HG03060 (cell line): ENCODE measurements around the gene SEC31A.

Experiments used
- ATAC-seq: cut with Tn5 transposase; IDR thresholded peaks from one replicate; pipeline ENCODE4 v1.9.1; 2021; ENCODE audit warnings: low read depth, moderate number of reproducible peaks; ENCODE audit not compliant: unreplicated experiment

The SEC31A gene

DNA sequence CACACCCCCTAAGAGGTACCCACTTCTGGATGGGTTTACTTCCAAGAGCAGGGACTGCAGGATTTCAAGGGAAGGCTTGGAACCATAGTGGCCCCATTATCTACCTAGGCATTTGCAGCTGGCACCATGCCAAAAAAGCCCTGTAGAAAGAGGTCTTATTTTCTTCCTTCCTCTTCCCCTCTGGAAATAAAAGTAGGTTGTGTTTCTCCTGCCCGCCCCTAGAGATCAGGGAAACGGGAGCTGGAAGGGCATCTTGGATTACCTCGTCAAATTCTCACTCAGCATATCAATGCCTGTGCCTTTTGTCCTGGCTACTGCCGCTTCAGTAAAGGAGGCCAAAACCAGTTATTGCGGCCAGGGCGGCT lies 93.9 kb downstream of the SEC31A start:
- ATAC-seq: no peak

DNA sequence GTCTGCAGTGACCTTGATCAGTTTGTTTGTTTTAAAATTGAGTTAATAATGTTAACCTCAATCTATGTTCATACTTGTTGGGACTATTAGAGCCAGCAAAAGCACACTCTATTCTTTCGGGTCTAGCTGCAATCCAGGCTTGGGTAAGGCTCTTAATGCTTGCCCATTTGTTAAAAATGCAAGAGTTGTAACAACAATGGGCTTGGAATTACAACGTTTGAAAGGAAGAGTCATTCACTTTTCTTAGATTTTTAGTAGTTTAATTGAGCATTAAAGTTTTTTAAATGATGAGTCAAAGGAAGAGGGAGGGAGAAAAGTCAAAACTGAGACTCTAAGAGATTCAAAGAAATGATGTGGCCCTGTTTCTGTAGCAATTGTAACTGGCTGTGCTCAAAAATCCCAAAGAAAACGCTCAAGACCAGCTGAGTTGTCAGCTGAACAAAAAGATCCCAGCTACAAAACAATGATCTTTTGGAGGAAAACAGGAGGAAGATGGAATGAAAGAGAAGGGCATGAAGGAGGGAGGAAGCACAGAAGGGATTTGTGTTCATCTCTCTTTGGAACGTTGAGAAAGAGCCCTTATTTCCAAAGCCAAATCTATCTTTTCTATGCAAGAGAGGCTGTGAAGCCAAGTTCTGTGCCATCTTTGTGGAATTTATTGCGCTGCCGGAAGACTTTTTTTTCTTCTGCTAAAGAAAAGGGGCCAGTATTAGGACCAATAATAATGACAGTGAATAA lies 97.9 kb downstream of the SEC31A start:
- no peak for ATAC-seq

DNA sequence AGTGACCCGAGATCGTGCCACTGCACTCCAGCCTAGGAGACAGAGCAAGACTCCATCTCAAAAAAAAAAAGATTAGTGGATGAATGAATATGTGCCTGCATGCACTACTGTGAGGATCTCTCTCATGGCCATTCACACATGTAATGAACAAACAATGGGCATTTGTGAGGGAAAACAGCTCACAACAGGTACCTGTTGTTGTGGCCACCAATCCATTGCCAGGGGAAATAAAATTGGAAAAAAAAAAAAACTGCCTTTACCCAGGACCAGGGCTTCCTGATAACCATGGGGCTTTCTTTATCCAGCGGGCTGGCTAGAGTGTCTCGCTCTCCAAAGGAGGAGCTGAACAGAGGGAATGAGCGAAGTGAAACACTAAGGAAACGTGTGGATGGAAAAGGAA lies 99.8 kb downstream of the SEC31A start:
- no peak for ATAC-seq

DNA sequence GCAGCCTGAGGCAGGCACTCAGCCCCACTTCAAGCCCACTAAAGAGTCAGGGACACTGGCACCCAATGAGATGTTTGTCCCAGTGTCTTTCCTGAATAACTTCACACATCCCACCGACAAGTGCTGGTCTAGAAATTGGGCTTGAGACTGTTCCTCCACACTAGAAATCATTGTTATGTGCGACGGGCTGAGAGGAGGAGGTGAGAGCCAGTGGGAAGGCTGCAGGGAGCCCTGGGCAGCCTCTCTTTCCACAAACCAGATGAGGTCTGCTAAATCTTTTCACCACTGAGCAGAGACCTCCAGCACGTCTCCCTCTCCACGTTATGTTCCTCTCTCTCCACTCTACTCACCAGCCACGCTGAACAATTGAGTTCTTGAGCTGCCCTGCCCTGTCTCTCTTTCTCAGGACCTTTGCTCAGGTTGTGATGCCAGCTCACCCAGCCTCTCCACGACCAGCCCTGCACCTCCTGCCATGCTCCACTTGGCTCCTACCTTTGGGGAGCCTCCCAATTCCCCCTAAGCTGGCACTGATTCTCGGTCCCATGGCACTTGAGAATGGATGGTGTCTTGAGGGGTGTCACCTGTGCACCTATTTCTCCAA lies 100.8 kb downstream of the SEC31A start:
- no peak for ATAC-seq

DNA sequence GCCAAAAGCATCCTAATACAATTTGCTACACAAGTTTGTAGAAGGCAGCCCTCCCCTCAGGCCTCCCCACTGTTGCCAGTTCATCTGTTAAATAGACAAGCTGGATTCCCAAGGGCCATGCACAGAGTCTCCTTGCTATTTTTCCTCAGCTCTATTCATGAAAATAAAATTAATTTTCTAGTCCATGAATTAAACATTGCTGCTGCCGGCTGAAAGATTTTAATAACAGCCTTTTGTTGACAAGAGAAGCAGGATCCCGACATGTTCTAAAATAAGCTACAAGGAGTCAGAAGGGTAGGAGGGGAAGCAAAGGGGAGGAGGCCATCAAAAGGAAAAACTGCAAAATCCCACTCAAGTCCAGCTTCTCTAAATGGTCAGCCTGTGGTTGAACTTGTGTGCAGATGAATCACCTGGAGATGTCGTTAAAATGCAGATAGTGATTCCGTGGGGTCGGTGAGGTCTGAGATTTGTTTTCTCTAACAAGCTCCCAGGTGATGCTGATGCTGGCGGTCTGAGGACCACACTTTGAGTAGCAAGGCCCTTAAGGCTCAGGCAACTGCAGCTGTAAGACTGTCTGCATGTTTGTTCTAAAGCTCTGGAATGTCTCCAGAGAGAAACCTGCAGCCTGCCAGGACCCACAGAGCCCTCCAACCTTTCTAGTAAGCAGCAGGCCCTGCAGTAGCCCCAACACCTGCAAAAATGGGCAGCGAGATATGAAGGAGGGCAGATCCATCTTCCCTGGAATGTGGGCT lies 101.8 kb downstream of the SEC31A start:
- no peak for ATAC-seq

DNA sequence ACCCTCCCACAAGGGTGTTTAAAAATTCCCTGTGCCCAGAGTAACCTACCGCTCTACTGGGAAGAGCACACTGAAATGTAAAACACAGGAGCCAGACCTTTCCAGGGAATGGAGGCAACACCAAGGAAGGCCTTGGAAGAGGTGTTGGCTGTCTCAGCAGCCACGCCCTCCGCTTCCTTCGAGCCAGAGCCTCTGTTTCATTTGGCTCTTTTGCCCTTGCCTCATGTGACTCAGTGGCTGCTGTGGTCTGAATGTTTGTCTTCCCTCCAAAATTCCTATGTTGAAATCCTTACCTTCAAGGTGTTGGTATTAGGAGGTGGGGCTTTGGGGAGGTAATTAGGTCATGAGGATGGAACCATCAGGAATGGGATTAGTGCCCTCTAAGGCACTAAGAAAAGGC lies 103.6 kb downstream of the SEC31A start:
- no peak for ATAC-seq

DNA sequence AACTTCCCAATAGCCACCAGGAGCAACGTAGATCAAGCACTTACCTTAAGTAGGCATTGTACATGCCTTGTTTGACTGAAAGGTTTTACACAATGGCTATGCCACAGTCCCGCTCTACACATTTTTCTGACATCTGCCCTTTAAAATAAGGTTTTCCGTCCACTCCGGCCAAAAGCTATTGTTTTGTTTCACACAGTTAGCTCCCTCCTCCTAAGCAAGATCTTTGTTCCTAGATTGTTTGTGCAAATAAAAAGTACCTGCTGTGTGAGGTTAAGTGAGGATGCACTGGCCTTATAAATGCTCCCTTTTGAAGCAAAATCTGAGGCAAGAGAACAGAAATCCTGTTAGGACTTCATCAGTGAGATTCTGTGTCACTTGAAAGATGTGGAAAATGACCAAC lies 104.1 kb downstream of the SEC31A start:
- ATAC-seq: no peak

DNA sequence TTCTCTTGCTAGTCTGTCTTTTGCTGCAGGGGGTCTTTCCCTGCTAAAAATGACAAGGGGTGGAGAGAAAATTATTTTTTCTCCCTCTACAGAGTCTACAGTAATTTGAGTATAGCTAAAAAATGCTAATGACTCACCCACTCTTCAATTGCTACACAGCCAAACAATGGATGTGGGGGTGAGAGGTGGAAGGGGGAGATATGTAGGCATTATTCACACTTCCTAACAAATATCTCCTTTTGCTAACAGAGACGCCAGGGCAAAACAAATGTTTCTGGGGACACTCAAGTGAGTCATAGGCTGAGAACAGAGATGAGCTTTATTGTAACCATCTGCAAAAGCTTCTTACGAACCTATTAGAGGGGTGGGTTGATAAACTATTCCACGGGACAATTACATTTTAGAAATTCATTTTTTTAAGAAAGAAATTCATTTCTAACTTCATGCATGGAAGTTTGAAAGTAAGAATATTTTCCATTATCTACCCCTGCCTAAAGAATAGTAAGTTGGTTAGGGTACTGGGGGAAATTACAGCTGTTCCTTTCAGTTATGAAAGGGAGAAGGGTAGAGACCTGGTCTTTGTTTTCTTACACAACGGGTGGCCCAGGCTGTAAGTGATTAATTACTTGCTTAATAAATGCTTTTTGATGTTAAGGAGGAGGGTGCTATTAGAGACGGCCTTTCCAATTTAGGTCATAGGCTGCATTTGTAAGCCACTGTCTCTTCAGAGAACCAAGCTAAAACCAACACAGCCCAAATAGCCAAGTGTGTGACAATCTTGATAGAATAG lies 105.1 kb downstream of the SEC31A start:
- ATAC-seq: no peak

DNA sequence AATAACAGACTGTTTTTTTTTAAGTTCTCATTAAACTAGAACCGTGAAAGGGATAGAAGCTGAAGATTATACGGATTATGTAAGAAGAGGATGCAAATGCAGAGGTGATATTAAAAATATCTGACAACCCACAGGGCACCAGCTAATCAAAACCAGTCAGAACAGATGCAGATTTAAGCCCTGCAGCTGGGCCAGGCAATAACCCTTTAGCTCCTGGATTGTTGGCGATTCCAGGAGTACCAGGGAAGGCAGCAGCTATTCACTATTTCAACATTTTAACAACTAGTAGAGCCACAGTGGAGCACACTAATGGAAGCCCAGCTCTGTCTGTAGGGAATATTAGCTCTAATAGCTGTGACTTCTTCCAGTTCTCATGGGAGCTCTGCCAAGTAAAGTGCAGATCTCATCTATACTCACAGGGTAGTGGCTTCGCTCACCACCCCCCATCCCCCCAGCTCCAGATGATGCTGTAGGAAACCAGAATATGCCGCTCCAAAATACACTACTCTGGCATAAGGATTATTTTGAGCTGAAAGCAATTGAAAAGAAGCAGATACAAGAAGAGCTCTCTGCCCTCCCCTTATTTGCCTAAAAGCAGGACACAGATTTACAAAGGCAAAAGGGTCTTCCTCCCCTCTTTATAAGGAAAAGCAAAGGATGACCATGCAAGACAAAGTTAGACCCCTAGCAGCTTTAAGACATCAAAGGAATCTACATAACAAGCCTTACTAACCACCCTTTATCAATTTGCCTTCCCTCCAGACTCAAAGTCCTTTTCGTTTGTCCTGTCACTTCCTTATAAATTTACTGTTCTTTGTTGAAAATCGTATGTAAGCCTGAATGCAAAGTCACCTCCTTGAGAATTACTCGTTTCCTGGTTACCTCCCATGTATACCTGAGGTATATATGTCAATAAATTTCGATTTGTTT lies 106.0 kb downstream of the SEC31A start:
- ATAC-seq: no peak

DNA sequence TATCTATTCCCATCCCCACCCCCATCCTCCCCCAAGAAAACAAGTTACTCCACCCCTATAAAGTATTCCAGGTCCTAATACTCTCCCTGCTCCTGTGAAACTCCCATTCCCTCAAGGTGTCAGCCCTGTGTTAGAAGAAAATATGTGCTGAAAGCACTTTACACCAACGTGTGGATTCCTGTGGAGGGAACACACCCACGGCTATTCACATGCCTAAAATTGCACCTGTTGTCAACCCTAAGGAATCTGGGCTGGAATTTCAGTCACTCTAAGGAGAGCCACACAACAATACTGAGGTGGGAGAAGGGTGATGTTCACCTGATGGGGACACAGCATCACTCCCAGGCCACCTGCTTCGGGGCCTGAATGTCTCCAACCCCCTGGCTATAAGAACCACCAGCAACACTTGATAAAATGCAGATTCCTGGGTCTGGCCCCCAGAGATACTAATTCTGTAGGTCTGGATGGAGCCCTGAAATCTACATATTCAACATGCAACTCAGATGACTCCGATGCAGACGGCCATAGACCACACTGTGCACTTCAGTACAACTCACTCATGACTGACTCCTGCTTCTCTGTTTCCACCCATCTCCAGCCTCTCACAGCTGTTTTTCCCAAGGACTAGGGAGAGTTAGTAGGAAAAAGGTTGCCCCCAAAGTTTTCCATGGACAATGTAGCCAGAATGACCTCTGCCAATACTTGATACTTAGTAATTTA lies 108.2 kb downstream of the SEC31A start:
- ATAC-seq: no peak

DNA sequence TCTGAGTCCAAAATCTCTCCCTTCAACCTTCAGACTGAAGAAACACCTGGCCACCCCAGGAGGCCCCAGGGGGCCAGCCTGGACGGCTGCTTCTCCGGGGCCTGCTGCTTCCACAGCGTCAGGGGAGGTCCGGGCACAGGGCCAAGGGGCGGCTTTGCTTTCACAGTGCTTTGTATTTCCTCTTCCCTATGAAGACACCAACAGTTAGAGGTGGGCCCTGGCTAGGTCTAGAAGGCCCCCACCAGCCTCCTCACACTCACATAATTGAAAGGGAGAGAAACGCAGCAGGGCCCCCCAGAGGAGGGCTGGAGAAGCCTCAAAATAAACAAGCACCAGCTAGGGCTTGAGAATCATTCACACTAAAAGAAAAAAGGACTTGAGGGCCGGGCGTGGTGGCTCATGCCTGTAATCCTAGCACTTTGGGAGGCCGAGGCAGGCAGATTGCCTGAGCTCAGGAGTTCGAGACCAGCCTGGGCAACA lies 110.2 kb downstream of the SEC31A start:
- peak; percentile 66 for ATAC-seq

DNA sequence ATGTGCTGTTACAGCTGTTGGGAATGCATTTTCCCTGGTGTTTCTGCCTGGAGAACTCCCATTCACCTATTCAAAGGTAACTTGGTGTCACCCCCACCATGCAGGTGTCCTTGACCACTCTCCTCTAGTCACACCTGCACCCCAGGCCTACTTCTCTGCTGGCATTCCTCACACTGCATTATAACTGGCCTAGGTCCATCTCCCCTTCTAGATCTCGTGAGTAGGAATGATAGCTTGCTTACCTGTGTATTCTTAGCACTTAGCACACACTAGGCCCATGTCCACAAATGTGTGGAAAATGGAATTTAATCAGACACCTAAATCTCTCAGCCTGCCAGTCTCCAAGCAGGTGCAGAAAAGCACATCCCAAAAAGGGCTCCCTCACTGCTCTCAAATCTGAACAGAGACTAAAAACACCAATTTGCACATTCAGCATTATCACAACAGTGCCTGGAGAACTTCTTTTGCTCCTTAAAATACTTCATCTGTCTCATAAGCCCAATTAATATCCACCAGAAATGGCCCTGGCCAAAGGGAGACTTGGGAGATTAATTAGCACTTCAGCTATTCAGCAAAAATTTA lies 110.7 kb downstream of the SEC31A start:
- ATAC-seq: no peak

DNA sequence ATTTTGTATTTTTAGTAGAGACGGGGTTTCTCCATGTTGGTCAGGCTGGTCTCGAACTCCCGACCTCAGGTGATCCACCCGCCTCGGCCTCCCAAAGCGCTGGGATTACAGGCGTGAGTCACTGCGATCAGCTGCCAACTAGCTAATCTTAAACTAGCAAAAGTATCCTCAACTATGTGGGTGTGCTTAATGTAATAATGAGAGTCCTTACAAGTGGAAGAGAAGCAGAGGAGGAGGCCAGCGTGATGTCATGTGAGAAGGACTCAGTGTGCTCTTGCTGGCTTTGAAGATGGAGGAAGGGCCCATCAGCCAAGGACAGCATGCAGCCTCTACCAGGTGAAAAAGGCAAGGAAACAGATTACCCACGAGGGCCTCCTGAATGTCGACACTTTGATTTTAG lies 111.9 kb downstream of the SEC31A start:
- ATAC-seq: no peak

DNA sequence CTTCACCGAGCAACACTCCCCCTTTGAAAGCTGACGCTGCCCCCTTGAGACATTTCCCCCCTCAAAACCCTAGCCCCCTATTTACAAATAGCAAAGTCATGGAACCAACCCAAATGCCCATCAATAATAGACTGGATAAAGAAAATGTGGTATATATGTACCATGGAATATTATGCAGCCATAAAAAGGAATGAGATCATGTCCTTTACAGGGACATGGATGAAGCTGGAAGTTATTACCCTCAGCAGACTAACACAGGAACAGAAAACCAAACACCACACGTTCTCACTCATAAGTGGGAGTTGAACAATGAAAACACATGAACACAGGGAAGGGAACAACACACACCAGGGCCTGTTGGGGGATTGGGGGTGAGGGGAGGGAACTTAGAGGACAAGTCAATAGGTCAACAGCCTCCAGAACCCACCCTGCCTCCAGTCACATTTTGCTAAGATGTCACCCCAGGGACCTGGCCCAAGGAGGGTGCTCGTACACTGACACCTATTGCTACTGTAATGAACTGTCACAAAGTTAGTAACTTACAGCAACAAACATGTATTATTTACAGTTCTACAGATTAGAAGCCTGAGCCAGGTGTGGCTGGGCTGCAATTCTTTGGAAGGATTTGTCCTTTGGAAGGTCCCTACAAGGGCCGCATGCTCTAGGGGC lies 113.0 kb downstream of the SEC31A start:
- no peak for ATAC-seq

DNA sequence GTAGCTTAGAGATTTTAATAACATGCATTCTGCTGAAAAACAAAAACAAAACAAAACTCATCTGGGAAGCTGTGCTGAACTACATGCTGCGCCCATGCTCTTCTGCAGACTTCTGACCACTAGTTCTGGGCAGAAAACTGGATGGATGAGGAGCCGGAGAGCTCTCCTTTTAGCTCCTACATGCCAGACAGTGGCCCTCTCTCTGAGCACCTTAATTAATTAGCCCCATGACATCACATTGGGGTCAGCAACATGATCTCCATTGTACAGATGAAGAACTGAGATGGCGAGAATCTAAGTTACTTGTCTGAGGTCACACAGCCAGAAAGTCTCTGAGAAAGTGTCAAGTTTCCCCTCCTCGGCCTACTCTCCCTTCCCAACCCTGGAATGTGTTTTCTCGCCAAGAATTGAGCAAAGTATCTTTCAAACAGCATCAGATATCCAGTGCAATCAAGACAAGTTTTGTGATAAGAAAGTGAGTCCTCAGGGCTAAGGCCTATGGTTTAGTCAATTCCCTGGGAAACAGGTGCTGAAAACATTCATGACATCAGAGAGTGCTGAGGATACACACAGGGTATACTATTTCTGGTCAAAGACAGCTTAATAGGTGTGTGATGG lies 113.9 kb downstream of the SEC31A start:
- no peak for ATAC-seq

DNA sequence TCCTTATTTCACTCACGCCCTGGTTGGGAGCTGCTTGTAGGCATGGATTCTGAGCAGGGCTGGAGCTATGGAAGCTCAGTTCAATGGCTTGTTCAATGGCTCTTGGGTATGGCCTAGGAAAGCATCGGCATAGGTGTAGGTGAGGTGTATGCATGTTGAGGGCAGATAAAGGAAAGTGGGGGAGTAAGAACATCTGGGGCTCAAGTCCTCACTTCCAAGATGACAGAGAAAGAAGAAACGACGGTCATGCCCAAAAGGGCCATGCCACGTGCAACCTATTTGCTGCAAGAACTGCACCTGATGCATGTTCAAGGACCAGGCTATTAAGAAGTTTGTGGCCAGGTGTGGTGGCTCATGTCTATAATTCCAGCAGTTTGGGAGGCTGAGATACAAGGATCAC lies 115.7 kb downstream of the SEC31A start:
- no peak for ATAC-seq

DNA sequence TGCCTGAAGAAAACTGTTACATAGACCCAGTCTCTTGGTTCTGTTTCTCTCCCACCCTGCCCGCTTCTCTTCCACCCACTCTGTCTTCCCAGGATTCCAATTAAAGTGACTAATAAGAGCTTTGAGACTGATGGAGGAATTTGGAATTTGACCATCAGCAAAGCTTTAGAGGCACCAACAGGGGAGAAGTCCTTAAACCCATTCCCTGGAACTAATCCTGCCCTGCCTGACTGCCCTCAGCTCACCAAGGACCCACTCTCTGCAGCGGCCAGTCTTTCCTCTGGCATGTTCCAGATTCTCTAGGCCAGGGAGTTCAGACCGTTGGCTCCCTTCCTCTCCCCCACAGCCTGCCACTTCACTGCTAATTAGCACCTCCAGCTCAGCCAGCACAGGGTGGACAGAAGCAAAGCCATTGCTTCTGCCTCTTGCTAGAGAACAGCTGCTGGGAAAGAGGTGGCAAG lies 116.2 kb downstream of the SEC31A start:
- no peak for ATAC-seq

DNA sequence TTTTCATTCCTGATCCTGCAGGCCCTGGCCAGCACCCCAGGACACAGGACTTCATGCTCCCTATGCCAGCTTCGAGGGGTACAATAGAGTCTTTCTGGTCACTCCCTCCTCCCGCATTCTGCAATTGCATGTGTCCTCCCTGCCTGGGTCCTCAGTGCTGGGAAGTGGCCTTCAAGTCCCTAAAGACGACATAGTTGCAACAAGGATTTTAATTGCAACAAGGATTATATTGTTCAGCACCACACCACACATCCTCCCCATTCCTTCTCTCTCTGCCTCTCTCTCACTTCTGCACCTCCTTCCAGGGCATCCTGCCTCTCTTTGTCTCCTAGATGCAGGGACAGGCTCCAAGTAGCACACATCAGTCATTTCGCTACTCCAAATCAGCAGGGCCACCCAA lies 117.9 kb downstream of the SEC31A start:
- no peak for ATAC-seq
